Esophagus squamous epithelium (tissue), 5 donors: ENCODE results near the gene ACAP3. TPM values are rescaled to one million over a fixed set of nuclear protein-coding genes. Genes with fewer than 3 reads are reported as not detected.

Experiments used
- DNase-seq: peaks from one replicate; lab custom pipeline; 2025; lab: John Stamatoyannopoulos, UW
- H3K27ac ChIP-seq, 4 donors: fragments of 200-600 bp; sonication (generic); one replicate each; pipeline ENCODE4 v1.5.1; 2016 to 2019; ENCODE audit warnings: mild to moderate bottlenecking in 1 of 4
- H3K27me3 ChIP-seq, 4 donors: fragments of 200-600 bp; sonication (generic); 1 replicate in 3 of 4; 2 replicates in 1 of 4; pipeline versions ENCODE4 v1.5.1 to v1.6.0; 2017 to 2021; ENCODE audit warnings: antibody characterized with exemption in 1 of 4
- H3K36me3 ChIP-seq, 3 donors: fragments of 200-600 bp; sonication (generic); one replicate each; pipeline ENCODE4 v1.5.1; 2016 to 2019
- H3K4me1 ChIP-seq, 3 donors: fragments of 200-600 bp; sonication (generic); one replicate each; pipeline ENCODE4 v1.5.1; 2017 to 2019
- H3K4me3 ChIP-seq, 4 donors: fragments of 200-600 bp; sonication (generic); 1 replicate in 3 of 4; 2 replicates in 1 of 4; pipeline ENCODE4 v1.5.1; 2016 to 2019; ENCODE audit warnings: mild to moderate bottlenecking in 2 of 4, moderate library complexity in 1 of 4
- H3K9me3 ChIP-seq, 3 donors: fragments of 200-600 bp; sonication (generic); one replicate each; pipeline ENCODE4 v1.5.1; 2016 to 2019
- POLR2A ChIP-seq, 4 donors: fragments of 450-650 bp; IDR thresholded peaks; one replicate each; pipeline ENCODE4 v1.6.1; 2017; ENCODE audit warnings: antibody characterized with exemption in 4 of 4, mild to moderate bottlenecking in 4 of 4, moderate library complexity in 3 of 4
- WGBS, 2 donors: methylation state at CpG; one replicate each; pipeline ENCODE4 v1.1.5; 2018; 5-methylcytosine and 5-hydroxymethylcytosine counted together
- intact Hi-C: fragments of 100-400 bp; cut with DNase I; formaldehyde crosslinking; loops from one replicate; pipeline ENCODE4 v1.15.0; 2022
- total RNA-seq, 4 donors: library from RNA; depleted of rRNA; stranded (reverse); fragments of >200 nt; gene quantifications; one replicate each; pipeline ENCODE4 v1.1.0, GENCODE V29; 2016
- TF ChIP-seq, protein P1 (sequence below), 6 experiments: fragments of 450-650 bp in 4 of 6; fragments of 200-600 bp in 2 of 6; sonication (generic) in 2 of 6; IDR thresholded peaks; one replicate each; pipeline ENCODE4 v1.5.1; 2016 to 2019; ENCODE audit warnings: antibody characterized with exemption in 6 of 6, mild to moderate bottlenecking in 4 of 6, moderate library complexity in 4 of 6
- donor health status: DM: yes; HTN: yes; CAD: no.

ACAP3 gene
- total RNA-seq, 4 donors from 2014 or later = 36.4 to 66.7 (median 56.9) TPM

DNA sequence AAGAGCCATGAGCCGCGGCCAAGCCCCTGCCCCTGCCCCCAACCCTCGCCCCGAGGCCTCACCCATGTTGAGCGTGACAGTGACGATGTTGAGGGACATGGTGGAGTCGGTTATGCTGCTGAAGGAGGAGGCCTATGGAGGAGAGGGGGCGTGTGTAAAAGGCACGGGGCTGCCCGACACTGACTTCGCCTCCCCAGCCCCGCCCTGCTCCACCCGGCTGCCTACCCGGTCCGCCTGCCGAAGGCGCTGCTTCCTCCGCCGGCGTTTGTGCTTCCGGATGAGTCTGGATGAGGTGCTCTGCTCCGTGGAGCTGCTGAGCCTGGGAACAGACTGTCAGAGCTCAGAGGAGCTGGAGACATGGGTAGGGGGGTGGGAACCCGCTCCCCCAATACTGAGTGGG, 32.5 kb upstream of the ACAP3 start:
- Histone ChIP-seq H3K9me3 (no peaks in the 10 kb centered on the region), H3K27me3 (no peaks in the 10 kb centered on the region), H3K4me3 (no peak overlapping the region), H3K4me1 (peaks cover 8 to 41% (median 15%) of the 10 kb centered on the region in 3 donors), H3K27ac (no peak overlapping the region), H3K36me3 (peaks cover 25 to 74% (median 51%) of the 10 kb centered on the region in 3 donors)
- intact Hi-C loops = no loop called here
- DNase-seq = no peak
- TF ChIP-seq, protein P1, sequence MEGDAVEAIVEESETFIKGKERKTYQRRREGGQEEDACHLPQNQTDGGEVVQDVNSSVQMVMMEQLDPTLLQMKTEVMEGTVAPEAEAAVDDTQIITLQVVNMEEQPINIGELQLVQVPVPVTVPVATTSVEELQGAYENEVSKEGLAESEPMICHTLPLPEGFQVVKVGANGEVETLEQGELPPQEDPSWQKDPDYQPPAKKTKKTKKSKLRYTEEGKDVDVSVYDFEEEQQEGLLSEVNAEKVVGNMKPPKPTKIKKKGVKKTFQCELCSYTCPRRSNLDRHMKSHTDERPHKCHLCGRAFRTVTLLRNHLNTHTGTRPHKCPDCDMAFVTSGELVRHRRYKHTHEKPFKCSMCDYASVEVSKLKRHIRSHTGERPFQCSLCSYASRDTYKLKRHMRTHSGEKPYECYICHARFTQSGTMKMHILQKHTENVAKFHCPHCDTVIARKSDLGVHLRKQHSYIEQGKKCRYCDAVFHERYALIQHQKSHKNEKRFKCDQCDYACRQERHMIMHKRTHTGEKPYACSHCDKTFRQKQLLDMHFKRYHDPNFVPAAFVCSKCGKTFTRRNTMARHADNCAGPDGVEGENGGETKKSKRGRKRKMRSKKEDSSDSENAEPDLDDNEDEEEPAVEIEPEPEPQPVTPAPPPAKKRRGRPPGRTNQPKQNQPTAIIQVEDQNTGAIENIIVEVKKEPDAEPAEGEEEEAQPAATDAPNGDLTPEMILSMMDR (IDR thresholded peaks at IDR 0.05) = no peak
- no peak for TF ChIP-seq POLR2A (IDR thresholded peaks at IDR 0.05)
- 88 to 97% methylated on average over 6 to 8 of the region's 23 CpGs for WGBS, 2 donors

DNA sequence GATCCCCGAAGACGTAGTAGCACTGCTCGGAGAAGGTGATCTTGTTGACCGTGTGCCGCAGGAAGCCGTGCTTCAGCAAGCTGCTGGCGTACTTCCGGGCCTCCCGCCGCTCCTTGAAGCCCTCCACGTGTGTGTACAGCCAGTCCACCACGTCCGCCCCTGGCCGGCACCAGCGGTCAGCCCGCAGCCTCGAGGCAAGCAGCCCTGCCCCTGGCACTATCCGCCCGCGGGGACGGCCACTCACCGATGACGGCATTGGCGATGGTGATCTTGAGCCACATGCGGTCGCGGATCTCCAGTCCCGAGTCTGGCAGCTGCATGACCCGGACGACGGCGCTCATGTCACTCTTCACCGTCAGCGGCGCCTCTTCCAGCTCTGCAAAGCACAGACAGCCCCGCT, 30.5 kb upstream of the ACAP3 start:
- Histone ChIP-seq H3K27ac (no peak overlapping the region), H3K9me3 (no peaks in the 10 kb centered on the region), H3K36me3 (peaks cover 25 to 76% (median 51%) of the 10 kb centered on the region in 3 donors), H3K4me1 (peaks cover 3 to 40% (median 8%) of the 10 kb centered on the region in 3 donors), H3K4me3 (no peak overlapping the region), H3K27me3 (no peaks in the 10 kb centered on the region)
- no peak for TF ChIP-seq POLR2A (IDR thresholded peaks at IDR 0.05)
- TF ChIP-seq, protein P1 (IDR thresholded peaks at IDR 0.05) = no peak
- DNase-seq = no peak
- intact Hi-C loops = no loop called here
- WGBS, 2 donors = 100% methylated on average over 2 of the region's 36 CpGs; no CpG with 5 or more reads in 1 of the 2 donors

DNA sequence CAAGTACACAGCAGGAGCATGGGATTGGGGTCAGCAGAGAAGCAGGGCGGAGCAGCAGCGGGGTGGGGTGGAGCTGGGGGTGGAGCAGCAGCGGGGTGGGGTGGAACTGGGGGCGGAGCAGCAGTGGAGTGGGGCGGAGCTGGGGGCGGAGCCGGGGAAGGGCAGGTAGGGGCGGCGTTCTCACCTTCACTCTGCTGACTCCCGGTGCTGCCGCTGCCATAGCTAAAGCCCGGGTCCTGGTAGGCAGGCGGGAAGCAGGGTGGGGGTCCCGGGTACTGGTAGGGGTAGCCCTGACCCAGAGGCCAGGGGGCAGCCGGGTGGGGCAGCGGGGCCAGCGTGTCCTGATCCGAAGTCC, 30.0 kb upstream of the ACAP3 start:
- Histone ChIP-seq H3K9me3 (no peaks in the 10 kb centered on the region), H3K27ac (peak overlapping the region in 1 of 4 donors; percentile 29), H3K27me3 (no peaks in the 10 kb centered on the region), H3K36me3 (peaks cover 25 to 76% (median 51%) of the 10 kb centered on the region in 3 donors), H3K4me3 (no peak overlapping the region), H3K4me1 (peaks cover 8 to 40% (median 13%) of the 10 kb centered on the region in 3 donors)
- DNase-seq = no peak
- WGBS, 2 donors = no CpG with 5 or more reads among the region's 18 CpGs
- TF ChIP-seq, protein P1 (IDR thresholded peaks at IDR 0.05) = no peak
- intact Hi-C loops = no loop called here

DNA sequence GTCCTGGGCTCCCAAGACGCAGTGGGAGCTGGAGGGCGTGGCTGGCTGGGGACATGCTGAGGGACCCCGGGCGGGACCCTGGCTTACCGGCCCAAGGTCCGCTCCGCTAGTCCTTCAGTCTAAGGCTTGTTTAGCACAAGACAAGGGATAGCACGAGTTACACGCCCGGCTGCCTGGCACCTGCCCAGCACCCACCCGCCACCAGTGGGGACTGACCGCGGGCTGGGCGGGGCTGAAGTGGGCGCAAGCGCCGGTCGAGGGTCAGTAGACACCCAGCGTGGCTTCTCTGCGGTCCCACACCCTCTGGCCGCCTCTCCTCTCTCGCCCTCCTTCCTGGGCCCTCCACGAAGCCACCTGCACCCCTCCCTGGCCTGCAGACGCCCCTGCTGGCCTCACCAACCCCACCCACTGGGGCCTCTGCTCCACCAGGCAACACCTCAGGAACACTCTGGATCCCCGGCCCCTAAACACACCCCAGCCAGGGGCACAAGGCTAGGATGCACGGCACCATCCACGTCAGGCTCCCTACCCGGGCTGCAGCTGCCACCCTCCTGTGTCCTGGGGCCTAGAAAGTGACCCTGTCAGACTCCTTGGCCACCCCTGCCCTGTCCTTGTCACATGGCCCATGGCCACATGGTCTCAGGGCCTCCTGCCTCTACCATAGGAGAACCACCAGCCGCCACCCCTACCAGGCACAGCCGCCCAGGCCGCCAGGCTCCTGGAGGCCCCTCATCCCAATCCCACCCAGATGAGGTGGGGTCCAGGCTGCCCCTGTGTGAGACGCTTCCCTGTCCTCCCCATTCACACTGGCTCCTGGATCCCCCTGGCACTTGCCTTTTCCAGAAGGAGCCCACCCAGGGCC, 29.4 kb upstream of the ACAP3 start:
- intact Hi-C loops = no loop called here
- 95% methylated on average over 4 to 13 of the region's 32 CpGs for WGBS, 2 donors

More for the DNA sequence above, 29.4 kb upstream of the ACAP3 start:
- Histone ChIP-seq H3K27ac (peak overlapping the region in 1 of 4 donors; percentile 29), H3K4me1 (peaks cover 14 to 40% (median 18%) of the 10 kb centered on the region in 3 donors), H3K4me3 (no peak overlapping the region), H3K36me3 (peaks cover 25 to 71% (median 51%) of the 10 kb centered on the region in 3 donors), H3K27me3 (no peaks in the 10 kb centered on the region), H3K9me3 (no peaks in the 10 kb centered on the region)
- TF ChIP-seq POLR2A (IDR thresholded peaks at IDR 0.05) = no peak
- TF ChIP-seq, protein P1 (IDR thresholded peaks at IDR 0.05) = no peak
- DNase-seq = no peak
